ENCODE measurements around the gene TRIM32.

TRIM32 gene

GRCh38 chr9:116741742-116742141 is 54.6 kb downstream of the TRIM32 start:
- no peak overlapping the region for H3K4me3 ChIP-seq (ENCODE audit: low read depth, low read length)
- TF ChIP-seq CTCF (IDR thresholded peaks at IDR 0.05; ENCODE audit: control insufficient read depth, extremely low read depth, insufficient read depth), result no peak
- DNase-seq (ENCODE audit: low read depth), result no peak

- DNase-seq (ENCODE audit: low read depth), result no peak
- H3K4me3 ChIP-seq (ENCODE audit: low read depth, low read length), result no peak overlapping the region
- TF ChIP-seq CTCF (IDR thresholded peaks at IDR 0.05; ENCODE audit: control insufficient read depth, extremely low read depth, insufficient read depth), result no peak
Observed at GRCh38 chr9:116749176-116749575, 62.1 kb downstream of the TRIM32 start.

DNA sequence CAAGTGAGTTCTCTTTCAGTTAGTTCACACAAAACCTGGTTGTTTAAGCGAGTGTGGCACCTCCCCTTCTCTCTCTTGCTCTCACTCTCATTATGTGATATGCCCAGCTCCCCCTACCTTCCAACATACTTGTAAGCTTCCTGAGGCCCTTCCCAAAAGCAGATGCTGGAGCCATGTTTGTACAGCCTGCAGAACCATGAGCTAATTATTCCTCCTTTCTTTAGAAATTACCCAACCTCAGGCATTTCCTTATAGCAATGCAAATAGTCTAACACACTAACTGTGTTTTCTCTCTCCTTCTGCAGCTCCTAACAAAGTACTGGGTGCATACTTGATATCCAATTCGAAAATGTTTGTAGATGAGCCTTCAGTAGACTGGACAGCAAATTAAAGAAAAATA is 62.7 kb downstream of the TRIM32 start:
- no peak for DNase-seq (ENCODE audit: low read depth)
- H3K4me3 ChIP-seq (ENCODE audit: low read depth, low read length), result no peak overlapping the region
- no peak for TF ChIP-seq CTCF (IDR thresholded peaks at IDR 0.05; ENCODE audit: control insufficient read depth, extremely low read depth, insufficient read depth)

GRCh38 chr9:116750510-116750909 is 63.4 kb downstream of the TRIM32 start:
- TF ChIP-seq CTCF (IDR thresholded peaks at IDR 0.05; ENCODE audit: control insufficient read depth, extremely low read depth, insufficient read depth), result no peak
- H3K4me3 ChIP-seq (ENCODE audit: low read depth, low read length), result no peak overlapping the region

More at GRCh38 chr9:116750510-116750909, 63.4 kb downstream of the TRIM32 start:
- DNase-seq (ENCODE audit: low read depth), result no peak

All from LNCaP clone FGC (cell line).